Measurements from ENCODE around the gene AASS. TPM values are rescaled to one million over a fixed set of nuclear protein-coding genes. Genes with fewer than 3 reads are reported as not detected.

The AASS gene
- total RNA-seq, 1 donor: 63.0 TPM

- no peak for TF ChIP-seq CTCF (IDR thresholded peaks at IDR 0.05; ENCODE audit: insufficient read depth, low read depth, low read length)
- no peak overlapping the region for H3K4me3 ChIP-seq (ENCODE audit: low read depth, low read length)
- DNase-seq (ENCODE audit: low read depth): no peak
Observed at GRCh38 chr7:122038134-122038533, 105.9 kb downstream of the AASS start.

GRCh38 chr7:122035876-122036275 is 108.2 kb downstream of the AASS start:
- no peak for TF ChIP-seq CTCF (IDR thresholded peaks at IDR 0.05; ENCODE audit: insufficient read depth, low read depth, low read length)

GRCh38 chr7:122033641-122034040 is 110.4 kb downstream of the AASS start:
- DNase-seq (ENCODE audit: low read depth): no peak
- no peak for TF ChIP-seq CTCF (IDR thresholded peaks at IDR 0.05; ENCODE audit: insufficient read depth, low read depth, low read length)
- no peak overlapping the region for H3K4me3 ChIP-seq (ENCODE audit: low read depth, low read length)

More at GRCh38 chr7:122035876-122036275, 108.2 kb downstream of the AASS start:
- H3K4me3 ChIP-seq (ENCODE audit: low read depth, low read length): no peak overlapping the region
- no peak for DNase-seq (ENCODE audit: low read depth)

GRCh38 chr7:122027058-122027457 is 117.0 kb downstream of the AASS start:
- DNase-seq (ENCODE audit: low read depth): no peak
- TF ChIP-seq CTCF (IDR thresholded peaks at IDR 0.05; ENCODE audit: insufficient read depth, low read depth, low read length): no peak
- no peak overlapping the region for H3K4me3 ChIP-seq (ENCODE audit: low read depth, low read length)

Small RNA genes lying within 50 kb of the gene (small RNA-seq; reads per million reads assigned to genes)
- not detected for gene RNU7-154P

Other genes with a start within 250 kb of the AASS start
- gene FEZF1, start 160.5 kb upstream of the AASS start, total RNA-seq: not detected in 2 replicates